Hematopoietic multipotent progenitor cell (in vitro differentiated cells): ENCODE measurements around the gene ABI1. TPM values are rescaled to one million over a fixed set of nuclear protein-coding genes. Genes with fewer than 3 reads are reported as not detected.

Source experiments
- DNase-seq, 3 donors: peaks; one replicate each; pipeline ENCODE4 v3.0.0-alpha.2; 2011 to 2015; ENCODE audit warnings: low read depth in 2 of 3, low spot score in 2 of 3
- total RNA-seq: library from RNA; depleted of rRNA; stranded (reverse); fragments of >200 nt; gene quantifications from one replicate; pipeline ENCODE4 v1.2.3, GENCODE V29; 2012

Gene ABI1
- total RNA-seq, 1 donor, result 53.6 TPM

- DNase-seq, result peak; percentile 23 to 71 (median 67)
Measured at GRCh38 chr10:26725837-26726727, 134.7 kb downstream of the ABI1 start.

- DNase-seq, result no peak
Measured at GRCh38 chr10:26723016-26723415, 137.7 kb downstream of the ABI1 start.

- no peak for DNase-seq
Measured at GRCh38 chr10:26721561-26721960, 139.2 kb downstream of the ABI1 start.

- no peak for DNase-seq
Measured at GRCh38 chr10:26717476-26717875, 143.3 kb downstream of the ABI1 start.

- no peak for DNase-seq
Measured at GRCh38 chr10:26715137-26715487, 145.6 kb downstream of the ABI1 start.

GRCh38 chr10:26714415-26715136 lies 146.2 kb downstream of the ABI1 start:
- no peak for DNase-seq

GRCh38 chr10:26711324-26711723 lies 149.4 kb downstream of the ABI1 start:
- DNase-seq, result no peak

GRCh38 chr10:26706936-26707335 lies 153.8 kb downstream of the ABI1 start:
- DNase-seq, result no peak

GRCh38 chr10:26706206-26706605 lies 154.6 kb downstream of the ABI1 start:
- no peak for DNase-seq

- DNase-seq, result no peak
Measured at GRCh38 chr10:26703974-26704373, 156.8 kb downstream of the ABI1 start.

GRCh38 chr10:26703096-26703495 lies 157.7 kb downstream of the ABI1 start:
- no peak for DNase-seq

- DNase-seq, result no peak
Measured at GRCh38 chr10:26700884-26701630, 159.7 kb downstream of the ABI1 start.

- no peak for DNase-seq
Measured at GRCh38 chr10:26699631-26700030, 161.1 kb downstream of the ABI1 start.

- DNase-seq, result no peak
Measured at GRCh38 chr10:26698909-26699308, 161.8 kb downstream of the ABI1 start.

GRCh38 chr10:26697922-26698608 lies 162.7 kb downstream of the ABI1 start:
- DNase-seq, result no peak

- DNase-seq, result peak; percentile 38 to 60 (median 58)
Measured at GRCh38 chr10:26697163-26697921, 163.4 kb downstream of the ABI1 start, which contains the start of gene PDSS1. TSS of gene PDSS1 (plus strand) at chr10:26697701. CDS start at chr10:26697712, 11 bp downstream.

GRCh38 chr10:26696786-26697162 lies 164.0 kb downstream of the ABI1 start:
- DNase-seq, result no peak
